Loucy (cell line): ENCODE results near the gene LHFPL2.

Source experiments
- EZH2phosphoT487 ChIP-seq: fragments of 200-600 bp; IDR thresholded peaks from 2 replicates; pipeline ENCODE4 v1.6.1; 2018; ENCODE audit warnings: antibody characterized with exemption, mild to moderate bottlenecking, moderate library complexity, borderline replicate concordance
- TF ChIP-seq, protein P1 (sequence below): fragments of 200-600 bp; sonication (generic); conservative IDR thresholded peaks from 2 replicates; pipeline ENCODE4 v1.5.1; 2014; ENCODE audit warnings: mild to moderate bottlenecking, antibody characterized with exemption, low read length

DNA sequence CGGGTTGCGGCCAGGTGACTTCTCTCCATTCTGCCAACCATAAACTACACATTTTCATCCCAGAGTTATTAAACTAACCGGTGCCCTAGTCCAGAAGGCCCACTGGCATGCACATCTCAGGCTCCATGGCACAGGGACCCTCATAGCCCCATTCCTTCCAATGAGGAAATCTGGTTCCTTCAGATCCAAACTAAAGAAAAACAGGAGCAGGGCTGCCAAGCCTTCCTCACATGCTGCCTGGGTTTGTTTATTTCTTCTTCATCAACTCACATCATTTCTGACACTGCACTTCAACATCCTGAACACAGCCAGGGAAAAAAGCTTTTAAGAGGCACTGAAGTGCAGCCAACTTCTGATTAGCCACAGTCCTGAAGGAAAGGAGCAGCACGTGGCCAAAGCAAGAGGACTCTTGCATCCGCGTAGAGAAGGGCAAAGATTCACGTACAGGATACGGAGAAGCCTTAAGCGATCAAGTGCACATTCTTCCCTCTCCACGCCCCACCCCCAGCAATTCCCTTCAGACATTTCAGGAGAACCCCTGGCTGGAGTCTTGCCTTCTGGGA is 22.5 kb downstream of the LHFPL2 start:
- TF ChIP-seq, protein P1, sequence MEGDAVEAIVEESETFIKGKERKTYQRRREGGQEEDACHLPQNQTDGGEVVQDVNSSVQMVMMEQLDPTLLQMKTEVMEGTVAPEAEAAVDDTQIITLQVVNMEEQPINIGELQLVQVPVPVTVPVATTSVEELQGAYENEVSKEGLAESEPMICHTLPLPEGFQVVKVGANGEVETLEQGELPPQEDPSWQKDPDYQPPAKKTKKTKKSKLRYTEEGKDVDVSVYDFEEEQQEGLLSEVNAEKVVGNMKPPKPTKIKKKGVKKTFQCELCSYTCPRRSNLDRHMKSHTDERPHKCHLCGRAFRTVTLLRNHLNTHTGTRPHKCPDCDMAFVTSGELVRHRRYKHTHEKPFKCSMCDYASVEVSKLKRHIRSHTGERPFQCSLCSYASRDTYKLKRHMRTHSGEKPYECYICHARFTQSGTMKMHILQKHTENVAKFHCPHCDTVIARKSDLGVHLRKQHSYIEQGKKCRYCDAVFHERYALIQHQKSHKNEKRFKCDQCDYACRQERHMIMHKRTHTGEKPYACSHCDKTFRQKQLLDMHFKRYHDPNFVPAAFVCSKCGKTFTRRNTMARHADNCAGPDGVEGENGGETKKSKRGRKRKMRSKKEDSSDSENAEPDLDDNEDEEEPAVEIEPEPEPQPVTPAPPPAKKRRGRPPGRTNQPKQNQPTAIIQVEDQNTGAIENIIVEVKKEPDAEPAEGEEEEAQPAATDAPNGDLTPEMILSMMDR, result no peak
- TF ChIP-seq EZH2phosphoT487, result no peak
